GM21786 (cell line): ENCODE data around the gene PID1.

ENCODE experiments used
- ATAC-seq: cut with Tn5 transposase; IDR thresholded peaks from one replicate; pipeline ENCODE4 v1.9.1; 2021; ENCODE audit not compliant: unreplicated experiment

Gene PID1

GRCh38 chr2:229126066-229126465, 145.0 kb downstream of the PID1 start:
- no peak for ATAC-seq

DNA sequence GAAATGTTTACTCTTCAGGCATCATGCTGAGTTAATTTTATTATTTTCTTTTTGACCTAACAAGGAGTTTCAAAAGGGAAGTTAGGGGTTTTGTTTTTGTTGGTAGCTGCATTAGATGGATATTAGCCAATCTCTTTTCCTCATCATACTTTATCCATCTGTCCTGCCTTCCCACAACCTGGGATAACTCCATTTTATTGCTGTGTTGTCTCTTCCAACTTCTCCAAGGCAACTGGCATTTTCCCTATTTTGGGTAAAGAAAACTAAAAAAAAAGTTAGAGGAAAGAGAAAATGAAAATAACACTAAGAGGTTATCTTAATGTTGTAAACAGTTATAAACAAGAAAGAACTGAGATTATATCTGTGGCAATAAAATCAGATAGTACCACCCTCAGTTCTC, 147.0 kb downstream of the PID1 start:
- ATAC-seq, result no peak

DNA sequence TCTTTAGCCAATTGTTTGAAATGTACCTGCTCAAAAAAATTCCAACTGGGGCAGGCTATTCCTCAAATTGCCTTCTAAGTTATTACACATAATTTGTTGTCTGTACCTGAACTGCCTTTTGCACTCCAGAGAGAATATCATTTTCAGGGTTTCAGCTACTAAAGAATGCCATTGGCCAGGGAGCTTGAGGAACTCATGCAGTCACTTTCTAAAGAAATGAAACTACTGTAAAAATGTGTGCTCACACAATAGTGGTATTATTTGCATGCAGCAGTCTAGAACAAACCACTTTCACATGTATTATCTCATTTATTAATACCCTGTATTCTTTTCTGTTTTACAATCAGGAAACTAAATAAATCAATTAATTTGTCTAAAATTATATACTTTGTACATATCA, 152.2 kb downstream of the PID1 start:
- peak; percentile 94 for ATAC-seq

GRCh38 chr2:229118336-229118735, 152.8 kb downstream of the PID1 start:
- no peak for ATAC-seq

DNA sequence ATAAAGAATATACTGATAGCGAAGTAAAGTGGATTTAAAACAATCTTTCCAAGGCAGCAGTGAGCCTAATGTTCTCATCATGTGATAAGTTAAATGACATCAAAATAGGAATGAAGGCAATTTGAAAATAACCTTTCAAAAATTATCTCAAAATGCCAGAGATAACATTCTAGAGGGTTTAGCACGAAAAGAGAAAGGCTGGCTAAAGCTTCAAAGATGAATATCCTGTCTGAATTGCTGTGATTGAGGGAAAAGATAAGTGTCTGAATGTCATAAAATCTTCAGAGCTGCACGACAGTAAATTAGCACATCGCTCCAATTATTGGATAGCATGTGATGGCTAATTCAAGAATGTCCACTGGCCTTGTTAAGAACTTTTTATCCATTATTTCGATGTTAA, 159.3 kb downstream of the PID1 start:
- ATAC-seq, result no peak

- ATAC-seq, result no peak
Observed at GRCh38 chr2:229109195-229109594, 161.9 kb downstream of the PID1 start.

GRCh38 chr2:229107601-229108000, 163.5 kb downstream of the PID1 start:
- ATAC-seq, result no peak

DNA sequence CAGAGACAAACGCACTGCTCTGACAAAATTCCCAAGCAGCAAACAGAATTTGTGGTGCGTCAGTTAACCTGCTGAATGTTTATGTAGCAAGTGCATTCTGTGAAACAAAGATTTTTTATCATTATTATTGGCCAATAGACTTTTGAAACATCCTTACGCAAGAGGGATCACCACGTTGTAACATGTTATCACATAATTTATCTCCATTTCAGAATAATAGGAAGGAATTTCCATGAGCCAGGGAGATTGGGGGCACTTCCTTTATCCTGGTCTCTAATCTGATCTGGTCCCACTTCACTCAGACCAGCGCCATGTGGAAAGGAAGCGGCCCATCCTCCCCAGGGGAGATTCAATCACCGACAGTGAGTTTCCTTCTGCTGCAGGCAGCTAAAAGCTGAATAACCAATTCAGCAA, 166.1 kb downstream of the PID1 start:
- no peak for ATAC-seq

- ATAC-seq, result no peak
Observed at GRCh38 chr2:229104025-229104424, 167.1 kb downstream of the PID1 start.

GRCh38 chr2:229101314-229101713, 169.8 kb downstream of the PID1 start:
- ATAC-seq, result no peak

GRCh38 chr2:229099231-229099630, 171.9 kb downstream of the PID1 start:
- ATAC-seq, result no peak

DNA sequence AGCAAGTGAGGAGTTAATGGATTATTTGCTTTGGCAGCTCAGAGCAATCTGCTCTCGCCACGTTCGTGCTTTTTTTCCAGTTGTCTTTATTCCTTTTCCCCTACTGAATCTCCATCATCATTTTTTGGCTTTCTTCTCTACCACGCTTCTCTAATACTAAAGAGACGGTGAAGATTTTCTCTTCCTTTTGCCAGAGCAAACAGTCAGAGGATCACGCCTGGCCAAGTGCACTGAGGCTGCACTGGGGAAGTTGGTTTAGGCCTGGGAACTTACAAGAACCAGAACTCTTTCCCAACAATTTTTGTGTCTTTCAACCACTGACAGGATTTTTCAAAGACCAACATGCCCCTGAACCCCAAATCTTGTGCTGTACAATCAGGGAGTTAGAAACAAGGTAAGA, 172.3 kb downstream of the PID1 start:
- ATAC-seq, result no peak

DNA sequence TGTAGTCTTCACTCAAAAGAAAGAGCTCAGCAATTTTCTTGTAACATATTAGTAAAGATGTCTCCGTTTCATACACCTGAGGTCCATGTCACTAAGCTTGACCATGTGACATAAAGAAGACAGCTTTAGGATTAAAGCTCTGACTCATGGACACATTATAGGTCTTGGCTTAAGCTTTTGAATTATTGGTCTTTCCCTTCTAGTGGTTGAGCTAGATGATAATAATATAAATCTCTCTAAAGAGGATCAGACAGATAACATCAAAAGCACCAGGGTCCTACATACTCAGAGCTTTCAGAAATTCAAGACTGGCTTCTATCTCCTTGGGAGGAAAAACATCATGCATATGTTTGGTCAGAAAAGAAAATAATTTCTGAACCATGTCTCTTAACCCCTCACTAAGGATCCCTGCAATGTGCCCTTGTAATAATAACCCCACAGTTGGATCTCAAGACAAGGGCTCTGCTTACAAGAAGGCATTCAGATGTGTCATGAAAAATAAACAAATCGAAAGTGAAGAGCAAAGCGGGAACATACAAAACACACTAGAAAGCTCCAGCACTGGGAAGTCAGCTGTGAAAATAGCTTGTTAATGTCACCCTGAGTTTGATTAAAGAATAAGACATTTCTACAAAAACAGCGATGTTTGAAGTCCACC, 174.5 kb downstream of the PID1 start:
- ATAC-seq, result no peak

DNA sequence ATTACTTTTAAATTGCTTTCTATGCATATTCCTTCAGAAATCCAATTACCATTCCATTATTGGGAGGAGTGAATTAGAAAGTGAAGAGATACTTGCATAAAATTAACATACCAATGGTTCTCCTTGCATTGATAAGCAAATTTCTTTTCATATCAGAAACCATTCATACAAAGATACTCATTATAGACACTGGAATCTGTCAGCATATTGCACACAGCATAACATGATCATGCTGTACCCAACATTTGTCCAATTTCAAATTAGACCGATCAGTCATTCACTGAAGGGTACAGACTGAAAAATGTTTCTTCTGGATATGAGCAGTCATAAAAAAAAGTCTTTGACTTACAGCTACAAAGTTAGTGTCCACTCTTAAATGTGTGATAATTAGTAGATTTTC, 175.6 kb downstream of the PID1 start:
- ATAC-seq, result no peak

- no peak for ATAC-seq
Observed at GRCh38 chr2:229090225-229090624, 180.9 kb downstream of the PID1 start.

GRCh38 chr2:229089776-229090175, 181.3 kb downstream of the PID1 start:
- ATAC-seq, result no peak

DNA sequence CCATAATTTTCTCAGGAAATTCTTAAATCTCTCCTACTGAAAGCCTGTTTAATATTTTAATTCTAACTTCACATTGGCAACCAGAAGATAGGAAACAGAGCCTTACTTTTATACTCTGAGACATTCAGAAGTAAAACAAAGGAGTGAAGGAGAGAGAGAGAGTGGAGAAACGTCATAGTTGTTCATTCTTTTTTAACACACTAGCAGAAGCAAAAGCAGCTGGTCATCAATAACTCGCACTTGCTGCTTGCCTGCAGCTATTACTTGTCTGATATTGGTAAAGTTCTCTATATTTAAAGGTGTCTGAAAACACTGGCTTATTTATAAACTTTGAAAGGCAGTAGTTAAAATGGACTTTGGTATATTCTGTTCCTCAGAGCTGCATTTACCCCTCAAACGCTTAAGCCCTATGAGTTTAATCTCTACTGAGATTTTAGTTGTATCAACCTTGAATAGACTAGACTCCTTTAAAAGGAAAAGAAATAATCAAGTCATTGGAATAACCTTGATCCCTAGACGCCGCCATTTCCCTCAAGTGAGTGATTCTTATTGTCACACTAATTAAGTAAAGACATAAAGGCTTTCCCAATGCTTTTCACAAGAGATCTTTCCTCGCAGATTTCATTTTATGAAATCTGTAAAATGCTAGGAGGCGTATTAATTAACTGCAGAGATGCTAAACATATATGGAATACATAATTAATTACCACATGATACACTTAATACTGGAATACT, 182.0 kb downstream of the PID1 start:
- ATAC-seq, result no peak

DNA sequence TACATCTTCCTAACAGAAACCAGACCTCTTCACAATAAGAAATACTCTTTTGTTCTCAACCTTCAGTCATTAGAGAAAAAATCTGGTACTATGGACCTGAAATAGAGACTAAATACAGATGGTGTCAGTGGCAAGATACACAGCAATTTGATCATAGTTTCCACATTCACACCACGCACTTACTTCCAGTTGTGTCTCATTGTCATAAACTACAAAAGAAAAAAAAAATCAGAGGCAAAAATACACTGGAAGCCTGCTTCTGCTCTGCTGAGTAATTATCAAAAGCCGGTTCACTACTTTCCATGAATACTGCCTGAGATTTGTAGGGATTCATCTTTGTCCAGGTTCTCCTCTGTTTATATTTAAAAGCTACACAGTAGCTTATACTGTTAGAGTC, 182.6 kb downstream of the PID1 start:
- no peak for ATAC-seq

DNA sequence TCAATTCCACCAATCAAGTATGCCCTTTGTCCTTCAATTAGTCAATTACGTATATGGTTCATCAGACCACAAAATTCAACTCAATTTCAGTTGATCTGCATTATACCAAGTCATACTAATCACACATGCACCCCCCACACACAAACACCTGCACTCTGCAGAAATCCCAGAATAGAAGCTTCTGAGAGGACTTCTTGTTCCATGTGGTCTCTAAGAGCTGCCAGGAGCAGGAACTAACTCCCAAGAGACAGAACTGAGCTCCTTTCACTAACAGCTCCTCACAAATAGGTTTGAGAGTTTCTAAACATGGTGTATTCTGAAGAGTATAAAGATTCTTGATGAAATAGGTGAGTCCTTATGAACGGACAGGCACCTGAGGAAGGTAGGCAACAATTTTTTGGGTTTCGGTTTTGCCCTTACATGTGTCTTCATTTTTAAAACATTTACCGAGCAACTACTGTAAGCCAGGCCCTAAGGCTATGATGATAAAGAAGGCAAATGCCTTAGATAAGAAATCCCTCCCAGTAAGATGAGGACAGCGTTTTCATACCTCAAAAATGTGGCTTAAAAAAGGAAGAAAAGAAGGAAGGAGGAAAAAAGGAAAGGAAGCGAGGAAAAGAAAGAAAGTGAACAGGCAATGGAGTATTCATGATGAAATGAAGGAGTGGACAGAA, 183.1 kb downstream of the PID1 start:
- no peak for ATAC-seq

DNA sequence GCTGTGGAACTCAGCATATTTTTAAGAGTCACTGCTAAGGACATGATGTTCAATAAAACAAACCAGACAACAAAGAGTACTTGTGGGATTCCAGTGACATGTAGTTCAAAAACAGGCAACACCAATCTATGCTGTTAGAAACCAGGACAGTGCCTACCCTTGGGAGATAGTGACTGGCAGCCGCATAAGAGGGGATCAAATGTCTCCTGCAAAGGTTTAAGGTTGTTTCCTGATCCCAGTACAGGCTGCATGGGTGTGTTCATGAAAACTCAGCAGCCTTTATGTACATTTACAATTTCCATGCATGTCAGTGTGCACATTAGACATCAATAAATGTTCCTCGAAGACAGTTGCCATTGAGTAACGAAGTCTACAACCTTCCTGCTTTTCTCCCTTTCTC, 183.8 kb downstream of the PID1 start:
- no peak for ATAC-seq

DNA sequence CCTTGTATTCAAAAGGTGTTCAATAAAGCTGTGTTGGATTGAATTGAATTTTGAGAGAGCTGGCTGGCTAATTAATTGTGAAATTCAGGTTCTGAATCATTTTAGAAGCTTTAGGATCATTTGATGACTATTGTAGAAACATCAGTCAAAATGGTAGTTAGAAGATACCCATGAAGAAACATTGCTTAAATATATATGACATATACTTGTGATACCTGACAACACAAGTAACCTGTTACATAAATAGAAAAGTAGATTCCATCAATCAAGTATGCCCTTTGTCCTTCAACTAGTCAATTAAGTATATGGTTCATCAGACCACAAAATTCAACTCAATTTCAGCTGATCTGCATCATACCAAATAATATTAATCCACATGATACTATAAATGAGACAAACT, 185.6 kb downstream of the PID1 start:
- ATAC-seq, result no peak

DNA sequence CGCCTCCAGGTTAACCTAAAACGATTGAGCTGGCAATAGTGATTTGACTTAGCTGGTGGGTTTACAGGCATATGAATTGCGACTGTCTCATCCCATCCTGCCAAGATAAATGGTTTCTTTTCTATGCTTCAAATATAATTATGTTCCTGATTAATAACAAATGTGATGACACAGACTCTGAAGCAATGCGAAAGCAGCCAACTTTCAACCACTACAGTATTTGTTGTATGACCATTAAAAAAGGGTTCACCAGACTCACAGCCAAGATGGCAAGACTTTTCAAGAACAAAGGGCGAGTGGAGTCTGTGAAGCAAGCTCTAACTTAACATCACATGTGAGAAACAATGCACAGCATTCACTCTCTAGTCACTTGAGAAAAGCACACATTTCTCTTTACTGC, 186.6 kb downstream of the PID1 start:
- no peak for ATAC-seq
